Caco-2 (cell line): ENCODE data around the gene SP100. TPM values are rescaled to one million over a fixed set of nuclear protein-coding genes. Genes with fewer than 3 reads are reported as not detected.
"Not testable (repeated sequence)": the region's sequence is repeated elsewhere in the genome, so short reads cannot be mapped to it uniquely, and the experiment has no call there.

Experiments
- BruUV-seq: library from RNA; stranded (reverse); fragments of 400-500 nt; replicated peaks from 2 replicates; lab custom pipeline; 2021; lab: Mats Ljungman, UMichigan
- CTCF ChIA-PET: fragments of 300-600 bp; sonication (Branson Sonifier 250); formaldehyde crosslinking; loops from one replicate; lab custom pipeline; 2022; ENCODE audit warnings: antibody characterized with exemption; lab: Charles Lee
- POLR2A ChIA-PET: fragments of 300-600 bp; sonication (Branson Sonifier 250); formaldehyde crosslinking; loops from one replicate; lab custom pipeline; 2022; ENCODE audit warnings: antibody characterized with exemption; lab: Charles Lee
- DNase-seq, 2 experiments: peaks; one replicate each; pipeline versions ENCODE4 v3.0.0 to v3.0.0-alpha.2; 2020 to 2022
- H3K27me3 ChIP-seq: replicated peaks from 2 replicates; pipeline ENCODE4 v1.6.0; 2011; ENCODE audit warnings: low read length; ENCODE audit not compliant: control insufficient read depth, insufficient read depth
- H3K36me3 ChIP-seq: 2 replicates; pipeline ENCODE4 v1.5.1; 2011; ENCODE audit warnings: low read length; ENCODE audit not compliant: control insufficient read depth, insufficient read depth
- H3K4me1 ChIP-seq: fragments of 250-450 bp; sonication (Bioruptor Pico); 2 replicates; pipeline ENCODE4 v1.5.1; 2020; ENCODE audit warnings: mild to moderate bottlenecking
- H3K4me3 ChIP-seq: 2 replicates; pipeline ENCODE4 v1.5.1; 2011; ENCODE audit warnings: low read depth, mild to moderate bottlenecking, control low read depth, low read length
- H3K9me3 ChIP-seq: fragments of 250-450 bp; sonication (Bioruptor Pico); 2 replicates; pipeline ENCODE4 v1.5.1; 2020; ENCODE audit warnings: mild to moderate bottlenecking, moderate library complexity
- H3K27ac Mint-ChIP-seq: one replicate; pipeline ENCODE4 v1.8.0; 2022; ENCODE audit warnings: mixed read lengths; ENCODE audit not compliant: unreplicated experiment
- H3K27me3 Mint-ChIP-seq: one replicate; pipeline ENCODE4 v1.8.0; 2022; ENCODE audit warnings: mixed read lengths; ENCODE audit not compliant: insufficient read depth, unreplicated experiment
- H3K36me3 Mint-ChIP-seq: one replicate; pipeline ENCODE4 v1.8.0; 2022; ENCODE audit warnings: mild to moderate bottlenecking, mixed read lengths; ENCODE audit not compliant: insufficient read depth, unreplicated experiment
- H3K4me1 Mint-ChIP-seq: one replicate; pipeline ENCODE4 v1.8.0; 2022; ENCODE audit warnings: low read depth, mixed read lengths; ENCODE audit not compliant: unreplicated experiment
- H3K4me3 Mint-ChIP-seq: one replicate; pipeline ENCODE4 v1.8.0; 2022; ENCODE audit warnings: mild to moderate bottlenecking, moderate library complexity, mixed read lengths; ENCODE audit not compliant: unreplicated experiment
- H3K9me3 Mint-ChIP-seq: one replicate; pipeline ENCODE4 v1.8.0; 2022; ENCODE audit warnings: mixed read lengths; ENCODE audit not compliant: unreplicated experiment
- intact Hi-C: fragments of 100-400 bp; cut with micrococcal nuclease; formaldehyde crosslinking; loops from one replicate; pipeline ENCODE4 v1.10.0; 2022; ENCODE audit not compliant: unreplicated experiment
- total RNA-seq: library from RNA; stranded (reverse); gene quantifications from 2 replicates; pipeline ENCODE4 v1.2.3, GENCODE V29; 2022
- TF ChIP-seq, protein P1 (sequence below), 2 experiments: fragments of 200-600 bp in 1 of 2; IDR thresholded peaks; 1 replicate in 1 of 2; 2 replicates in 1 of 2; pipeline versions ENCODE4 v1.5.1 to v1.8.0; 2011 to 2022; ENCODE audit warnings: antibody characterized with exemption in 1 of 2, control low read depth in 1 of 2, inconsistent platforms in 1 of 2, low read depth in 1 of 2, low read length in 1 of 2, mild to moderate bottlenecking in 1 of 2, moderate library complexity in 1 of 2; ENCODE audit not compliant: insufficient read depth in 1 of 2, severe bottlenecking in 1 of 2, unreplicated experiment in 1 of 2

Gene SP100
- total RNA-seq, 1 experiment from 2014 or later: 7.8 TPM

DNA sequence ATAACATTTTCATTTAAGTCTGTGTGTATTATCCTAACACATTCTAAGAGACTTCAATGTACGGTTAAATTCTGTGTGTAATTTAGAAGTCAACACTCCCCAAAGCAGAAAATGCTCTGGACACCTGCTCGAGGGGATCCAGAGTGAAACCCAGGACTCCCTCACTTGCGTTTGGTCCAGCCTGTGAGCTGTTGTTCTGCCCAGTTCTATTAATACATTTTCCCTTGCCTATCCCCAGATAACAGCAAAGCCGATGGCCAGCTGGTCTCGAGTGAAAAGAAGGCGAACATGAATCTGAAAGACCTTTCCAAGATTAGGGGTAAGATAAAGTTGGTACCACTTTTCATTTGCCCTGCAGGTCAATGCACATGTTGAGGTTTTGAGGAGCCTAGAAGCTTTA is 31.0 kb upstream of the SP100 start:
- no TSS peak for BruUV-seq
- Mint-ChIP-seq H3K4me1 (peaks cover 7% of the 10 kb centered on the region), H3K36me3 (no peaks in the 10 kb centered on the region), H3K9me3 (no peaks in the 10 kb centered on the region), H3K4me3 (no peak overlapping the region), H3K27ac (no peak overlapping the region), H3K27me3 (peaks cover 2% of the 10 kb centered on the region)
- ChIA-PET POLR2A (no interaction called here), CTCF (no interaction called here)
- no peaks in the 10 kb centered on the region for H3K36me3 ChIP-seq
- no peaks in the 10 kb centered on the region for H3K27me3 ChIP-seq
- H3K9me3 ChIP-seq: no peaks in the 10 kb centered on the region
- intact Hi-C loops: no loop called here
- H3K4me1 ChIP-seq: no peaks in the 10 kb centered on the region
- TF ChIP-seq, protein P1, sequence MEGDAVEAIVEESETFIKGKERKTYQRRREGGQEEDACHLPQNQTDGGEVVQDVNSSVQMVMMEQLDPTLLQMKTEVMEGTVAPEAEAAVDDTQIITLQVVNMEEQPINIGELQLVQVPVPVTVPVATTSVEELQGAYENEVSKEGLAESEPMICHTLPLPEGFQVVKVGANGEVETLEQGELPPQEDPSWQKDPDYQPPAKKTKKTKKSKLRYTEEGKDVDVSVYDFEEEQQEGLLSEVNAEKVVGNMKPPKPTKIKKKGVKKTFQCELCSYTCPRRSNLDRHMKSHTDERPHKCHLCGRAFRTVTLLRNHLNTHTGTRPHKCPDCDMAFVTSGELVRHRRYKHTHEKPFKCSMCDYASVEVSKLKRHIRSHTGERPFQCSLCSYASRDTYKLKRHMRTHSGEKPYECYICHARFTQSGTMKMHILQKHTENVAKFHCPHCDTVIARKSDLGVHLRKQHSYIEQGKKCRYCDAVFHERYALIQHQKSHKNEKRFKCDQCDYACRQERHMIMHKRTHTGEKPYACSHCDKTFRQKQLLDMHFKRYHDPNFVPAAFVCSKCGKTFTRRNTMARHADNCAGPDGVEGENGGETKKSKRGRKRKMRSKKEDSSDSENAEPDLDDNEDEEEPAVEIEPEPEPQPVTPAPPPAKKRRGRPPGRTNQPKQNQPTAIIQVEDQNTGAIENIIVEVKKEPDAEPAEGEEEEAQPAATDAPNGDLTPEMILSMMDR (IDR thresholded peaks at IDR 0.05; ENCODE audit: insufficient read depth in 1 of 2, low read depth in 1 of 2, low read length in 1 of 2, severe bottlenecking in 1 of 2, unreplicated experiment in 1 of 2): no peak
- no peak overlapping the region for H3K4me3 ChIP-seq
- DNase-seq: no peak

DNA sequence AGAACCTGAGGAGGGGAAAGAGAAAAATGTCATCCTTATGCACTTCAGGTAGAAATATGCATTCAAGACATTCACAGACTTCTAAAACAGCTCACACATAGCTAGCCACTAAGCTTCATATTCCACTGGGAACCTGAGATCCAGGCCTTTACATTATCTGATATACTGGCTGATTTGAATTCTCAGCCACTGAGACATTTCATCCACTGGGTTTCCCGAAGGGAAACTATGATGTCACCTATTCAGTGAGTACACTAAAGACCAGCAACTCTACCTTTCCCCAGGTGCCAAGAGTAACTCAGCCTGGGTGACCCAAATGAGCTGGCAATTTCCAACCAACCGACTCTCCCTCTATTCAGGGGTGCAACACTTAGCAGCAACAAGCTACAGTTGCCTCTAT is 21.7 kb upstream of the SP100 start:
- H3K4me1 ChIP-seq: no peaks in the 10 kb centered on the region
- no peaks in the 10 kb centered on the region for H3K36me3 Mint-ChIP-seq
- no peaks in the 10 kb centered on the region for H3K9me3 ChIP-seq
- no TSS peak for BruUV-seq
- no peak overlapping the region for H3K4me3 Mint-ChIP-seq
- no peaks in the 10 kb centered on the region for H3K9me3 Mint-ChIP-seq
- TF ChIP-seq, protein P1 (IDR thresholded peaks at IDR 0.05; ENCODE audit: insufficient read depth in 1 of 2, low read depth in 1 of 2, low read length in 1 of 2, severe bottlenecking in 1 of 2, unreplicated experiment in 1 of 2): no peak
- H3K4me1 Mint-ChIP-seq: peaks cover 6% of the 10 kb centered on the region
- POLR2A ChIA-PET: no interaction called here
- H3K4me3 ChIP-seq: no peak overlapping the region
- no peak for DNase-seq
- intact Hi-C loops: no loop called here
- CTCF ChIA-PET: interaction anchor here (0.6 kb wide), 1 partner anchor 129 kb away, joined by 3 read pairs; no protein-coding TSS in a partner anchor
- no peaks in the 10 kb centered on the region for H3K27me3 Mint-ChIP-seq
- H3K27me3 ChIP-seq: no peaks in the 10 kb centered on the region
- H3K36me3 ChIP-seq: no peaks in the 10 kb centered on the region
- H3K27ac Mint-ChIP-seq: no peak overlapping the region

DNA sequence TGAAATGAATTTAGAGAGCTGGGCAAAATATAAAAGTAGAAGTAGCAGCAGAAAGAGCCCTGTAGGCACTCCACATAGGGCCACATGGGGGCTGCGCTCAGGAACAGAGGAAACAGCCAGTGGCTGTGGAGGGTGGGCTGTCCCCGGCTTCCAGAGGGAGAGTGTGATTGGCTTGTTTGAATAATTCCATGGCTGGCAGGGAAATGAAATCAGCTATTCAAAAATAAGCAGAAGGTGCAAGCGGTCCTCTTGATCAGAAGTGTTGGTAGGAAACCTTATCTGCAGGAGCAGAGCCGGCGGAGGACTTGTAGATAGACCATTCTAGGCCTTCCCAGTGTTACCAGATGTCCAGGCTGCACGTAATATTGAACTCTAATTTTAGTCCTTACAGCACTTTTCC is 17.3 kb upstream of the SP100 start:
- POLR2A ChIA-PET, H3K36me3 Mint-ChIP-seq, DNase-seq, H3K4me3 Mint-ChIP-seq, H3K9me3 Mint-ChIP-seq, H3K27me3 Mint-ChIP-seq, H3K4me1 Mint-ChIP-seq, intact Hi-C loops, BruUV-seq, H3K27me3 ChIP-seq, H3K4me1 ChIP-seq, CTCF ChIA-PET, H3K9me3 ChIP-seq, H3K4me3 ChIP-seq, H3K36me3 ChIP-seq, H3K27ac Mint-ChIP-seq: not testable (repeated sequence)

DNA sequence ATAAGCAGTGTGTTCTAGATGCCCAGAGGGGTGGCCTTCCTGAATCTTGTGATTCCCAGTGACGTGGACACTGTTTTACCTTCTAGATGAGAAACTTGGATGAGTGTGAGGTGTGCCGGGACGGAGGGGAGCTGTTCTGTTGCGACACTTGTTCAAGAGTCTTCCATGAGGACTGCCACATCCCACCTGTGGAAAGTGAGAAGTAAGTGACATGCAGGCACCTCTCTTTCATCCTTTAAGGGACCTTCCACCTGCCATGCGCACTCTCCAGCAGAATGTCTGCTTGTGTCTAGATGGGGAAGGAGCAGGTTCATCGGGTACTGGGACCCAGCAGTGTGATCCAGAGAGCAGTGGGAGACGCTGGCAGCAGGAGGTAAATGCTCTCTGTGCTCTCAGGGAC is 16.0 kb upstream of the SP100 start:
- H3K9me3 Mint-ChIP-seq: no peaks in the 10 kb centered on the region
- Histone ChIP-seq H3K4me1 (no peaks in the 10 kb centered on the region), H3K36me3 (no peaks in the 10 kb centered on the region), H3K27me3 (no peaks in the 10 kb centered on the region), H3K4me3 (no peak overlapping the region), H3K9me3 (no peaks in the 10 kb centered on the region)
- ChIA-PET POLR2A (no interaction called here), CTCF (no interaction called here)
- TF ChIP-seq, protein P1 (IDR thresholded peaks at IDR 0.05; ENCODE audit: insufficient read depth in 1 of 2, low read depth in 1 of 2, low read length in 1 of 2, severe bottlenecking in 1 of 2, unreplicated experiment in 1 of 2): no peak
- H3K27me3 Mint-ChIP-seq: peaks cover 6% of the 10 kb centered on the region
- intact Hi-C loops: no loop called here
- no peak overlapping the region for H3K4me3 Mint-ChIP-seq
- H3K4me1 Mint-ChIP-seq: peaks cover 6% of the 10 kb centered on the region
- no TSS peak for BruUV-seq
- H3K27ac Mint-ChIP-seq: no peak overlapping the region
- no peaks in the 10 kb centered on the region for H3K36me3 Mint-ChIP-seq
- DNase-seq: no peak
